ENCODE data around the gene SIM2.

The SIM2 gene

DNA sequence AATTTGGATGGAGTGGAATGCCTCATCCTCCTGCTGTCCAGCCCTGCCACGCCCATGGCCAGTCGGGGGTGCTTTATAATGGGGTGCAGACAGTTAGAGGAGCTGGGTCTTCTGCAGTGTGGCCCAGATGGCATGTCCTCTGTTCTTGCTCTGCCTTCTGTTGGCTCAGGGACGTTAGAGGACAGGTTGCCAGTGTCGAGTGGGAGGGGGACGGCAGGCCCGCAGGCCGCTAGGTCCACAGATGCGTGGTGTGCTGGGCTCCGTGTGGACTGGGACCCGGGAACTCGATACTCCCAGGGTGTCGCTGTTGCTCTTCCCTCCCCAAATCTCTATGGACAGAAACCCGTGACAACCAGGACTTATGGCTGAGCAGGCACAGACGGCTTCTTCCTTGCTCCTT, 33.3 kb downstream of the SIM2 start:
- TF ChIP-seq, protein P1, sequence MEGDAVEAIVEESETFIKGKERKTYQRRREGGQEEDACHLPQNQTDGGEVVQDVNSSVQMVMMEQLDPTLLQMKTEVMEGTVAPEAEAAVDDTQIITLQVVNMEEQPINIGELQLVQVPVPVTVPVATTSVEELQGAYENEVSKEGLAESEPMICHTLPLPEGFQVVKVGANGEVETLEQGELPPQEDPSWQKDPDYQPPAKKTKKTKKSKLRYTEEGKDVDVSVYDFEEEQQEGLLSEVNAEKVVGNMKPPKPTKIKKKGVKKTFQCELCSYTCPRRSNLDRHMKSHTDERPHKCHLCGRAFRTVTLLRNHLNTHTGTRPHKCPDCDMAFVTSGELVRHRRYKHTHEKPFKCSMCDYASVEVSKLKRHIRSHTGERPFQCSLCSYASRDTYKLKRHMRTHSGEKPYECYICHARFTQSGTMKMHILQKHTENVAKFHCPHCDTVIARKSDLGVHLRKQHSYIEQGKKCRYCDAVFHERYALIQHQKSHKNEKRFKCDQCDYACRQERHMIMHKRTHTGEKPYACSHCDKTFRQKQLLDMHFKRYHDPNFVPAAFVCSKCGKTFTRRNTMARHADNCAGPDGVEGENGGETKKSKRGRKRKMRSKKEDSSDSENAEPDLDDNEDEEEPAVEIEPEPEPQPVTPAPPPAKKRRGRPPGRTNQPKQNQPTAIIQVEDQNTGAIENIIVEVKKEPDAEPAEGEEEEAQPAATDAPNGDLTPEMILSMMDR (IDR thresholded peaks at IDR 0.05; ENCODE audit: low read length, missing control alignments): no peak
- H3K4me3 ChIP-seq (replicated peaks; ENCODE audit: low read depth, low read length): no peak overlapping the region
- no peak for DNase-seq (ENCODE audit: low read depth)

DNA sequence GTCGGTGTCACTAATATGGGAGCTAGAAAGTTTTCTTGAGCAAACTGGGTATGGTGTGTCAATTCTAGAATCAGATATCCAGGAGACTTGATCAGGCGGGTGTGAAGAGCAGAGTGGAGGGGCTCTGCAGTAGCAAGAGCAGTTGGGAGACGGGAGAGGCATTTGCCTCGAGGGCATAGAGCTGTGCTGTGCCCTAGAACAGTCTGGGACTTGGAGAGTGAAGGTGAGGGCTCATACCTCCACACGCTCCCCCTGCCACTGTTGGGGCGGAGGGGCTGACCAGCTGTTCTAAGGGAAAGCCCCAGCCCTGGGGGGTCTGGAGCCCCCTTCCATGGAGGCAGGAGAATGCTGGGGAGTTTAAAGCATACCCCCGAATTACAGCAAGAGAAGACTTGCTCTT, 33.8 kb downstream of the SIM2 start:
- no peak overlapping the region for H3K4me3 ChIP-seq (replicated peaks; ENCODE audit: low read depth, low read length)
- DNase-seq (ENCODE audit: low read depth): no peak
- TF ChIP-seq, protein P1 (IDR thresholded peaks at IDR 0.05; ENCODE audit: low read length, missing control alignments): no peak

DNA sequence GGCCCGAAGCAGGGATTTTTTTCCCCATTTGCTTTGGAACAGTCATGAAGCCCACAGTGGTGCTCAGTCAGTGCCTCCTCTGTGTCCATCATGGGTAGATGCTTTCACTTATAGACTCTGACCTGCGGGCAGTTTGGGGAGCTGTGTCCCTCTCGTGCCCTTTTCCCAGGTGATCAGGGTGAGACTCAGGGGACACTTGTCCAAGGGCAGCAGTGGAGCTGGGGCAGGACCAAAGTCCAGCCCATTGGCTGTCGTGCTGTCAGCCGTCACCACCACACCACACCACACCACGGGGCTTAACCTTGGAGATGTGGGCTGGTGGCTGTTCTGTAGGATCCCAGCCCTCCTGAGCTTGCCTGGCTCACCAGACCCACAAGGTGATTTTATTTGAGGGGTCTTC, 34.9 kb downstream of the SIM2 start:
- TF ChIP-seq, protein P1 (IDR thresholded peaks at IDR 0.05; ENCODE audit: low read length, missing control alignments): no peak
- H3K4me3 ChIP-seq (replicated peaks; ENCODE audit: low read depth, low read length): no peak overlapping the region
- DNase-seq (ENCODE audit: low read depth): no peak

DNA sequence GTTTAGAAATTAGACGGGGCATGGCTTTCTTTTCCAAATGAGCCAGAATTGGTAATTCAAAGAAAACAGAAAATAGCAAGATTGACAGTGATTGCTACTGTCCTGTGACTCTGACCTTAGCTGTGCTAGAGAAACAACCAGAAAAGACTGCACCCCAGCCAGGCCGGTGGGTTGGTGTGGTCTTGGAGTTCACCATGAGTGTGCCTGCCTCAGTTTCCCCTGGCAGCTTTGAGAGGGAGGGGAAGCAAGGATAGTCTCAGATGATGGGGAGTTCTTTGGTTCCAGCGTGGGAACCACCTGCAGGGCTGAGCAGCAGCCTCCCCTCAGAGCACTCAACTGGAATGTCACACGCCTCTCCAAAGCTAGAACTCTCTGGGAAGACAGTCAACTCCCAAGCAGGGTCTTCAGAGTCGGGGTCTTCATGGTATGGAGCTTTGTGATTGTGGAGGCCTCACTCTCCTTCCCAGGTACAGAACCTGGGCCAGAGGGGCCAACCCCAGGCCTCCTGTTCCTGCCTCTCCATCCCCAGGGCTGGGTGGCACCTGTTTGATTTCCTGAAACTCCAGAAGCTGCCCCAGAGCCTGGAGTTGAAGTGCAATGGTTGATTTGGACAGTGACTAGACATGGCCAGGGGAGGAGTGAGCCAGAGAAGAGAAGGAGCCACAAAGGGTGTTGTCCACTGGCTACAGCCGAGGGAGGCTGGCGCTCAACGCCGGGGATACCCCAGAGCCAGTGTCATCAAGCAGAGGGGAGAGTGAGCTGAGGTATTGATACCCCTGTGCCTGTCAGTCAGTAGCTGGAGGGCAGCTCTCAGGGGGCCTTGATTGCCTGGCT, 35.7 kb downstream of the SIM2 start:
- no peak for DNase-seq (ENCODE audit: low read depth)
- TF ChIP-seq, protein P1 (IDR thresholded peaks at IDR 0.05; ENCODE audit: low read length, missing control alignments): no peak
- no peak overlapping the region for H3K4me3 ChIP-seq (replicated peaks; ENCODE audit: low read depth, low read length)

DNA sequence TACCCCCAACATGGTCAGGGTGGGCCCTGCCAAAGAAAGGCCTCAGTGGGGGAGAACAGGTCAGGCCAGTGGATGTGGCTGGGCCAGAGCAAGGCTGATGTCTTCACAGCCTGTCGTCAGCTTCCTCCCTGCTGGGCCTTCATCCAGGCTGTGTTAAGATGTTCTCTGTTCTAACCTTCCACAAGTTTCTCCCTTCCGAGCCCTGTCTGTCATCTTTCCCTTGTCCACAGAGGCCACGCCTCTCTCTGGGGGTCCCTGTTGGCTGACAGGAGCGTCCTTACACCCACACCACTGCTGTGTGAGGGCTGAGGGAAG, 36.2 kb downstream of the SIM2 start:
- TF ChIP-seq, protein P1 (IDR thresholded peaks at IDR 0.05; ENCODE audit: low read length, missing control alignments): no peak
- no peak overlapping the region for H3K4me3 ChIP-seq (replicated peaks; ENCODE audit: low read depth, low read length)
- no peak for DNase-seq (ENCODE audit: low read depth)

DNA sequence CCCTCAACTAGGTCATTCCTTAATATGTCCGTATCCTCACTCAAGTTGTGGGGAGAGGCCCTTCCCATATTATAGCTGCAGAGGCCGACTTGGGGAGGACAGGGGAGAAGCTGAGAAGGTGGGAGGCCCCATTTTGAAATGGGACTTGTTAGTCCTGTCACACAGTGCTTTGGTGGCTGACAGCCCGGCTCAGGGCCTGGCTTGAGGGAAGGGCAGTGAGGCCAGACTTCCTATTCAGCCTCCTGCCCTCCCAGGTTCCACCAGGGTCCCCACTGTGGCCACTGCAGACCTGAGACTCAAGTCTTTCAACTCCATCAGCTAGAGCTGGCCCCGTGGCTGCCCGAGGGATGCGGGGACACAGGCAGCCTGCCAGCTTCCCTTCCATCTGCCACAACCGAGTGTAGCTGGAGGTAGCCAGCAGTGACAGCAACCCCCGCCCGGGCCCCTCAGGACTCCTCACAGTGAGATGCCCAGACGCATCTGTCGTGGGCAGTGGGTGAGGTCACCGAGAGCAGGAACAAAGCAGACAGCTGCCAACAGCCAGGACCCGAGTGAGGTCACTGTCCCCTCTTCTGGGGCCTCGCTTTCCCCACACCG, 36.9 kb downstream of the SIM2 start:
- no peak for DNase-seq (ENCODE audit: low read depth)
- H3K4me3 ChIP-seq (replicated peaks; ENCODE audit: low read depth, low read length): no peak overlapping the region
- TF ChIP-seq, protein P1 (IDR thresholded peaks at IDR 0.05; ENCODE audit: low read length, missing control alignments): no peak
